Ammon's horn (tissue), 1 donor: Measurements from ENCODE around the gene ABTB2.
A peak's percentile ranks its signal among the peaks of the same experiment; 100 is the strongest.
"Not testable (repeated sequence)": the region's sequence is repeated elsewhere in the genome, so short reads cannot be mapped to it uniquely, and the experiment has no call there.

Experiments
- DNase-seq: peaks from one replicate; pipeline ENCODE4 v3.0.0-alpha.2; 2016; ENCODE audit warnings: low spot score

Gene ABTB2

DNA sequence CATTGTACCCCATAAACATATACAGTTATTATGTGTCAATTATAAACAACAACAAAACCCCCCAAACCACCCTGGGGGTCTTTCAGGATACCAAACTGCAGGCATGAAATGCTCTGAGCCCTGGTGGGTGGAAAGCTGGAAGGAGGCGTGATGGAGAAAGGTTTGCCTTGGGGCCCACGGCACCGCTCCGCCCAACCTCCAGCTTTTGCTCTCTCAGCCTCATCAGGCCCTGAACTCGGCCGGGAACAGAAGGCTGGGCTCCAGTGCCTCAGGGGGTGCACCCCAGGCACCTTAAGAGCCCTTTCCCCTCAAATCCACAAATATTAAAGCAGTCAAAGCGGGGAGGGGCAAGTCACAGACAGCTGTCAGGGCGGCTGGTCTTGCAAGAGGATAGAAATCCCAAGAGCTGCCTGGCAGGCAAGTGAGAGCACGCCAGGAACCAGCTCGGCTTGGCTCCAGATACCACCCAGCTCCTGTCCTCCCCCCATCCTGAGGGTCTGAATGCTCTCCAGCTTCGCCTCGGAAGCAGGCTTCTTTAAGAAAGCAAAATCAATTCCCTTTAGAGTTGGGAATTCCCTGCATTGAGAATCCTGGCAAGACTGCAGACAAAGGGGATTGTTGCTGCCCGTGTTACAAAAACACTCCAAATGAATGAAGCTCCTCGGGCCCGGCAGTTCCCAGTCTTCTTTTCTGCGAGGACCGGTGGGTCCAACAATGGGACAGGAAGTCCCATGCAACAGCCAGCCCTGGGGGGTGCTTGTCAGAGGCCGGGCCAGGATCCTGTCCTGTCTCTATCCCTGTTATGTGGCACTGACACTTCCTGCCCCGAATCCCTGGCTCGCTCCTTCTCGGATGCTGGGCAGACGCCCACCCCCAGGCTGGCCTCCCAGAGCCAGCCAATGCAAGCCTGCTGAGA lies 171.6 kb downstream of the ABTB2 start:
- peak; percentile 19 for DNase-seq

DNA sequence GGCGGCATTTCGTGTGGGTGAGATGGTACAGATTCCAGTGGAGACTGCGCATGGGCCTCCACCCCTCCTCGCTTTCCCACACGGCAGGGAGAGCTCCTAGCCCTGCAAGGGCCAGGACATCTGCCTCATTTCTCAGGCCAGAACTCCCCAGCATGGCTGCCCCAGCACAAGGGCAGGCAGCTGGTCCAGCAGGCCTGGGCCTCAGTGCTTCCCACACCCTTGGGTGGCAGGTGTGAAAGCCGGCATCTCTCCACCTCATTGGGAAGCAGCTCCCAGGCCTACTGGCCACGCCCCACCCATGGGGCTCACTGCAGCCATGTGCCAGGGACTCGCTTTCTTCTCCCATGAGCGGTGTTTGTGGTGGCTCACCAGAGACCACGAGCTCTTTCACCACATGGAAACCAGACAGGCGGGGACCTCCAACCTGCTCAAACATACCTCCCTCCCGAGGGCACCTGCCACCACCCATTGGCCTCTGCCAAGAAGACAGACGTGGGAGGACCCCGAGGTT lies 173.2 kb downstream of the ABTB2 start:
- DNase-seq = no peak

DNA sequence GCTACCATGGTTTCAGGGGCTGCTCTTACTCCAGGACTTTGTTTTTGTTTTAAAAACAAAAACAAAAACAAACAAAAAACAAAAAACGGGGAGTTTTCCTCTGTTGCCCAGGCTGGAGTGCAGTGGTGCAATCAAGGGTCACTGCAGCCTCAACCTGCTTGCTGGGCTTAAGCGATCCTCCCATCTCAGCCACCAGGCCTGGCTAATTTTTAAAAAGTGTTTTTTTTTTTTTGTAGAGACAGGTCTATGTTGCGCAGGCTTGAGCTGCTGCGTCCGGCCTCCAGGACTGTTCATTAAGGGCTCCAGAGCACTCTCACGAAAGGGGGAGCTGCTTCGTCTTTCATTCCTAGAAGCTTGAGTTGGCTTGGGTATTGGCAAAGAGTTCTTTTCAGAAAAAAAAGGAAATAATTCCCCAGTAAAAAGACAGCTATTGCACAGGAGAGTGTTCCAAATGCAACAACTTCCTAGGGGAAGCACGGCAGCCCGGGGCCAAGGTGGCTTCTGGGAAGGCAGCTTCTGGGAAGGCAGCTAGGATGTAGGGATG lies 173.9 kb downstream of the ABTB2 start:
- DNase-seq = no peak

DNA sequence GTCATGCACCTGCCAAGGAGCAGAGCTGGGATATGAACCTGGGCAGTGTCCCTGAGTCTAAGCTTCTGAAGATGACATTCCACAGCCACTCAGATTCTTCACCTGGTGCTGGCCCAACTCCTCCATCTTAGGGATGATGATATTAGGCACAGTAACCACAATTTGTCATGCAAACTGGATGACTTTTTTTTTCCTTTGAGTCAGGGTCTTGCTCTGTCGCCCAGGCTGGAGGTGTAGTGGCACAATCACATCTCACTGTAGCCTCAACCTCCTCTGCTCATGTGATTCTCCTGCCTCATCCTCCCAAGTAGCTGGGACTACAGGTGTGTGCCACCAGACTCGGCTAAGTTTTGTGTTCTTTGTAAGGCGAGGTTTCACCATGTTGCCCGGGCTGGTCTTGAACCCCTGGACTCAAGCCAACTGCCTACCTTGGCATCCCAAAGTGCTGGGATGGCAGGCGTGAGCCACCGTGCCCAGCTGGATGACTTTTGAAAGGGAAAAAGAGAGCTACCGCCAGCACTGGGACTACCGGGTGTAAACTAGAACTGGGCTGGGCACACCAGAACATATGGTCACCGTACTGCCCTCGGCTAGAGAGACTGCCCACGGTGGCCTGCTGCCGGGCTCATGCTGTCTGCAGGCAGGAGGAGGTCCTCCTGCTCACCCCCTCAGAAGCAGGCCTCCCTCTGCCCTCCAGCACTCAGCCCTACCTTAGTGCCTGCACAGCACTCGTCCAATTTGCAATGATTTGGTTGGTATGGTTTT lies 174.7 kb downstream of the ABTB2 start:
- no peak for DNase-seq

DNA sequence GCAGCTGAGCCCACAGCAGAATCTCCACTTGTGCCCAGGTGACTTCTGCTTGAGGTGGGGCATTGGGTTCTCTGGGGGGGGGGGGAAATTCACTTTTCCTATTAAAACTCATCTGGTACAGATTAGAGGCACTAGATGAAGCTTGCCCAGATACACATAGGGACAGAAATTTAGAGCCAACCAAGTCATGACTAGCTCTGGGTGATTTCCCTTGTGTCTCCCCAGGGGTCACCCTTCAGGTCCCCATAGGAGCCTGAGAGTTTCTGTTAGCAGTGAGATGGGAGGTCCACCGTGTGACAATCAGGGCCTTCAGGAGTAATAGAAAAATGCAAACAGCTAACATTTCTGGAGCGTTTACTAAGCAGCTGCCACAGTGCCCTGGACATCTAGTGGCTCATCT lies 175.4 kb downstream of the ABTB2 start:
- no peak for DNase-seq

DNA sequence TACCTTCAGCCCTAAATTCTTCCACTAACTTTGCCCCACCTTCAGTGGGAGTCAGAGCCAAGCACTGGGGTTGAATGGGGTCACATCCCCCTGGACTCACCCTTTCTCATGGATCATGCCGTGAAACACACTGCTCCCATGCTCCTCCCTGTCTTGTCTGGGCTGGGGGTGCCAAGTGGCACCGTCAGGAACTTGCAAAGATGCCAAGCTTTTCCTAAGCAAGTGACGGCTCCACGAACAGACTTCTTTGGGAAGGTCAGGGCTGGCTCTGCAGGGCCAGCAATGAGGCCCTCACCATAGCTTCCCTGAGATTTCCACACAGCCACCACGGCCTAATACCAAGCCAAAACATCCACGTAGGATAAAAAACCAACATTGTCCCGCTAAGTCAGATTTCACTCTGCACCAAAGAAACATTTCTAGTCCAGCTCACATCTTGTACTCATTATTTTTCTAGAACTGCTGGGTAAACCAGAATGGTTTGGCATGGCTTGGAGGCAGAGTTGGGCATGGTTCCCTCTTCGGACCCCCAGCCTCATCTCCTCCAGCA lies 175.9 kb downstream of the ABTB2 start:
- no peak for DNase-seq

DNA sequence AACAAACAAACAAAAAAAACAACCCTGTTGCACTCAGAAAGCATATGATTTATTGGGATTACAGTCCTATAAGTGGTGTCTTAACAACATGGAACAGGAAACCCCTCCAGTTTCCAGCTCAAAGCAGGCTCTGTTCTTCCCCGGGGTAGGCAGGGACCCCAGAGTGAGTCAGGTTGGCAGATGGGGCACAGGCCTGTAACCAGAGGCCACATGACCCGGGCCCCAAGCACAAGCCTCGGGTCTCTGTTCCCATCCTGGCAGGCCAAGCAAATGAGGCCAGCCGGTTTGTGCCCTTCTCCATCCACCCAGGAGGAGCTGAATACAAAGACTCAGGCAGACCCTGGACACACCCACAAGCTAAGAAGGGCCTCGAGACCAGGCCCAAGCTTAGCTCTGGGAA lies 176.6 kb downstream of the ABTB2 start:
- no peak for DNase-seq

DNA sequence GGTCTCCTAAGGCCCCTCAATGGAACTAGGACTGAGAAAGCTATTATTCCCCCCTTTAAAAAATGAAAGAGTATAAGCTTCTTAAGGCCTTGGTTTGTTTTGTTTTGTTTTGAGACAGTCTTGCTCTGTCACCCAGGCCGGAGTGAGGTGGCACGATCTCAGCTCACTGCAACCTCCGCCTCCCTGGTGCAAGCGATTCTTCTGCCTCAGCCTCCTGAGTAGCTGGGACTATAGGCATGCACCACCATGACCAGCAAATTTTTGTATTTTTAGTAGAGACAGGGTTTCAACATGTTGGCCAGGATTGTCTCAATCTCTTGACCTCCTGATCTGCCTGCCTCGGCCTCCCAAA lies 177.0 kb downstream of the ABTB2 start:
- DNase-seq = not testable (repeated sequence)

DNA sequence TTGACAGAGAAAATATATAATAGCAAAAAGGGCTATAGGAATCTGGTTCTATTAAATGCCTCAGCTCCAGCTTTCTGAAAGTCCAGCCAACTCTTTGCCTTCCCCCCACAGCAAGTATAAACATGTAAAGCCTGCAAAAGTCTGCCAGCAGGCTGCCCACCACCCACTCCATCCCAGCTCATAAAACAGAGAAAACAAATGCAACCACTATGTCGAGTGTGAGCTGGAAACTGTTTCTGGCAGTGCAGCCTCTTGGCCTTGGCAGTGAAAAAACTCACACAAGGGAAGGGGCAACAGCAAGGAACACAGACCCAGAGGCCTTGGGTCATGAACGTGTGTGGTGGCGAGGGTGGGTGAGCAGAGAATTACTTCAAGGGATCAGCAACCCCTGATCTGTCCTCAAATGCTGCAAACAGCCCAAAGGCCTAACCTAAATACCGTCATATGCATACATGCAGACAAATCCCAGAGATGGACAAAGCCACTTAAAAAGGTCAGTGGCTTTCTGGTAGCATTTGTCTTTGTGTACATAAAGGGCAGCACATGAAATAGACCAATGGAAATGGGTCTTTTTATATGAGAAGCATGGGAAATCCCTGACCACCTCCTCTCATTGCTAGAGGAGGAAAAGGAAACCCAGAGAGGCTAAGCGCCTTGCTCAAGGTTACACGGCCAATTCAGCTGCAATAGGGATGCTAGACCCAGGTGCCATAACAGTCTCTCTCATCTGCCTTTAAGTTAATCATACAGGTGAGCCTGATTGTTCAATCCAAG lies 177.6 kb downstream of the ABTB2 start:
- DNase-seq = no peak

DNA sequence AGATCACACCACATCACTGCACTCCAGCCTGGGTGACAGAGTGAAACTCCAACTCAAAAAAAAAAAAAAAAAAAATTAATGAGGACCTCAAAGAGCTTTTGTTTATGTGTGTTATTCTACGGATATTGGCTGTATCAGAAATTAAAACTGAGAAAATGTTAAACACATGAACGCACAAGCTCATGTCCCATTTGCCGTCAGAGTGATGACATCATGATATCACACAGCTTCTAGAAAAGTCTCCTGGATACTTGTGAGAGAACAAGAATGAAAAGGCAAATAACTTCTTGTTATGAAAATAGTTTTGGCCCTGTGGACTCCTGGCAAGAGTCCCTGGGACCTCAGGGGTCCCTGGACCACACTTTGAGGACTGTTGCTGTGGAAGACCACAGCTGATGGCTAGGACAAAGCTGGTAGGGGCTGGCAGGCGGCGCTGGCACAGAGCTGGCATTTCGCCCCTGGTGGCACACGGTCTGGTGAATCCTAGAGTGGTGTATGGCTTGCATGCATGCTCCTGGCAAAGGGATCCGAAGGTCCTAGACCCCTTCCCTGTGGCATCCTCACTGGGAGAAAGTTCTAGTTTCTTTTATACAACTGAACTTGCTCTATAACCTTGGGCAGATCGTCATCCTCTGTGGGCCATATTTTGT lies 178.7 kb downstream of the ABTB2 start:
- no peak for DNase-seq

DNA sequence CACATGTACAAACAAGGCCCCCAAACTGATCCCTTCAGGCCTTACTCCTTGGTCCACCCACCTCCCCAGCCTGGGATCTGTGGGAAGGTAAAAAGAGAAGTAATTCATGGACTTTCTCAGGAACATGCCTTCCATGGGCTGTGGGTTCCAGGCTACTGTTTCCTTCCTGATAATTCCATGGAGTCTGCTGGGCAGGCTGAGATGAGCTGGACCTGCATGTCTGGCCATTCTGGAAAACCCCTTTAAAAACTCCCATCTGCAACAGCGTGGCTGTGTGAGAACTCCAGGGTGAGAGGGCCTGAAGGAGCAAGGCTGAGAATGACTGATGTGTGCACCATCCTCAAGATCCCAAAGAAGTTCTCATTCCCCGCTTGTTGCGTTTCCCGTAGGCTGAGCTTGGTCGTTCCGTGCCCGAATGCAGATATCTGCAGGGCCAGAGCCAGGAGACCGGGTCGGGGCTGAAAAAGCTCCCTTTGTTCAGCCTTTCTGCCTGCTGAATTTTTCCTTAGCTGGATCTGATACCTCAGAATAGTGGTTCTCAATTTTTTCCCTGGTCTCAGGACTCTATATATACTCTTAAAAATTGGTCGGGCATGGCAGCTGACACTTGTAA lies 179.5 kb downstream of the ABTB2 start:
- DNase-seq = no peak

DNA sequence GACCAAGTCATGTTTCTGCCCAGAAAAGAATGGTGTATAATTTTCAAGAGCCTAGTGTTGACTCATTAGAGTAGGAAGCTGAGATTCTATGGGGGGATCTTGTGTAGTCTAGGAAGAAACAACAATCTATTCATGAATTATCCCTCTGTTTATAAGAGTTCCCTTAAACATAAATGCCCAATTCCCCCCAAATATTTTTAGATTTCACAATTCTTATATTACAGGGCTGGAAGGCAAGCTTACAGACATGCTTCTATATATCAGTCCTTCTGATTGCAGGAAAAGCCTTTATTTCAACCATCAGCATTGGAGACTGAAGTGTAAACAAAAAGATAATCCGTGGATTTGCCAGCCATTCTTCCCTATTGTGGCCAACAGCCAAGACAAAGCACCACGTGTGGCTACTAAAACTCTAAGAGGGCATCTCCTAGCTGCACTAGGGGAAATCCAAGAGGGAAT lies 181.0 kb downstream of the ABTB2 start:
- peak; percentile 39 for DNase-seq

DNA sequence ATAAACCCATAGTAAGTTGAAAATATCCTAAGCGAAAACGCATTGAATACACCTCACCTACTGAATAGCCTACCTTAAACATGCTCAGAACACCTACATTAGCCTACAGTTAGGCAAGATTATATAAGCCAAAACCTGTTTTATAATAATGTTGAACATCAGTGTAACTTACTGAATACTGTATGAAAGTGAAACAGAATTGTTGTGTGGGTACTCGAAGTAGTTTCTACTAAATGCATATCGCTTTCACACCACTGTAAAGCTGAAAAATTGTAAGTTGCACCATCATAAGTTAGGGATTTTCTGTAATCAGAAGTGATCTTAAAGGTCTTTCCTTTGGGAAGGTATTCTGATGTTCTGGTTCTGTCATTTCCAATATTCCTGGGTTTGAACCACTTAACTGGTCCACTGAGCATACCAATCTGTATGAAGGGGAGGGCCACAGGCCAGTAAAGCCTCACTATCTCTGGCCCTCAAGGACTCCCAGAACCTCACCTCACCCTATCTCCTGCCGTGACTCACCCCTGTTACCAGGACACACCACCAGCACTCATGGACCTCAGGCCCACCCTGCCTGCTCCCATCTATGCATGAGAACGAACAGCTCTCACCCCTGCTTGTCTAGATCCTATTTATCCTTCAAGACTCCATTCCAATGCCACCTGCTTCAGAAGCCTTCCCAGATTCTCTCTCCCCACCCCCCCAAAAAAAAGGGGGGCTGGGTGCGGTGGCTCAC lies 182.4 kb downstream of the ABTB2 start:
- DNase-seq = no peak

DNA sequence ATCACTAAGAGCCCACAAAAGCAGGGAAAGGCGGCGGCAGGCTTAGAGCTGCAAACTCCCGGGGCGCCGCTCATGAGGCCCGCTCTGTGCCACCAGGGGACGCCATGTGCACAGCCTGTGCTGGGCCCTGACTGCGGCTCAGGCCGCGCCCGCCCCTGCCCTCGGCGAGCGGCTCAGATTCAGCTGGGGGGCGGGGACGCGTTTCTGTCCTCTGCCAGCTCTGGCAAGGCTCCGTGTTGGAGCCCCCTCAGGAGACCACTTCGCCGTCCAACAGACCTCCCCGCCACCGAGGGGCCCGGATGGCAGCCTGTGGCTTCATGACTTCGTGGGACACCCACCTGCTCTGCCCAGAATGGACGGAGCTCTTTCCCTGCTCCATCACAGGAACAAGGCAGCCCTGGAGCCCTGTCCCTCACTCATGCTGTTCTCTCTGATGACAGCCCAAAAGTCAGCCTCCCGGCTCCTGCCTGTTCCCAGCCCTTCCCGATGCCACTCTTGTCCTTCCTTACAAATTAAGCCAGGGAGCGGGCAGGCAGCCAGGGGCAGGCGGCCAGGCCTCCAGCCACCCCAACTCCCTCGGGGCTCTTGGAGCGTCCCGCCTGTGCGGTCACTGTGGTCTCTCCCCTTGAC lies 183.3 kb downstream of the ABTB2 start:
- peak; percentile 88 for DNase-seq

DNA sequence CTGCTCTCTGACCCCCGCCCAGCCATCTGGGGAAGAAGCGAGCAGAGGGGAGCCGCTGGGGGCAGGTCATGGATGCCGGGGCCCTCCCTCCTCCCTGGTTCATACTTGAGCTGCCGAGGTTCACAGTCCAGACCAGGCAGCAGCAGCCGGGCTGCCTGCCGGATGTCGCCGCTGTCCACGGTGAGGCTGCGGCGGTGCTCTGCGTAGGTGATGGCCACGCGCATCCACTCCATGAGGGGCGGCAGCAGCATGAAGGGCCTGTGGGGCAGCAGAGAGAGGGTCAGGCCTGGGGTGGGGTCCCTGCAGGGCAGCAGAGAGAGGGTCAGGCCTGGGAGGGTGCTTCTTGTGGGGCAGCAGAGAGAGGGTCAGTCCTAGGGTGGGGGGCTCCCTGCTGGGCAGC lies 184.8 kb downstream of the ABTB2 start:
- DNase-seq = no peak

DNA sequence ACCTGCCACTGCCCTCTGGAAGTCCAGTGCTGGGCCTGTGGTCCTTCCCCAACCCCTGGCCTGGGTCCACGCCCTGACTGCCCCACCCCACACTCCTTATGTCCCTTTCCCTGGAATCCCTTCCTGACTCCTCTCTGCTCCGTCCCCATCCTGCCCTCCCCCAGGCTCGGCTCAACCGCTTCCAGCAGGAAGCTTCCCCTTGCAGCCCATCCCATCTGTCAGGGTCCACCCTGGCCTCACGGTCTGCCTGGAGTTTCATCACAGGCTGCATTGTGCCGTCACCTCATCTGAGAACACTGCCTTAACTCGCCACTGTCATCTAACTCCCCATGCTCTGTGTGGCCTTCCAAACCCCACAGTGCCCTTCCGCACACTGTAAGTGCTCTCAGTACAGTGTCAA lies 188.1 kb downstream of the ABTB2 start:
- no peak for DNase-seq

DNA sequence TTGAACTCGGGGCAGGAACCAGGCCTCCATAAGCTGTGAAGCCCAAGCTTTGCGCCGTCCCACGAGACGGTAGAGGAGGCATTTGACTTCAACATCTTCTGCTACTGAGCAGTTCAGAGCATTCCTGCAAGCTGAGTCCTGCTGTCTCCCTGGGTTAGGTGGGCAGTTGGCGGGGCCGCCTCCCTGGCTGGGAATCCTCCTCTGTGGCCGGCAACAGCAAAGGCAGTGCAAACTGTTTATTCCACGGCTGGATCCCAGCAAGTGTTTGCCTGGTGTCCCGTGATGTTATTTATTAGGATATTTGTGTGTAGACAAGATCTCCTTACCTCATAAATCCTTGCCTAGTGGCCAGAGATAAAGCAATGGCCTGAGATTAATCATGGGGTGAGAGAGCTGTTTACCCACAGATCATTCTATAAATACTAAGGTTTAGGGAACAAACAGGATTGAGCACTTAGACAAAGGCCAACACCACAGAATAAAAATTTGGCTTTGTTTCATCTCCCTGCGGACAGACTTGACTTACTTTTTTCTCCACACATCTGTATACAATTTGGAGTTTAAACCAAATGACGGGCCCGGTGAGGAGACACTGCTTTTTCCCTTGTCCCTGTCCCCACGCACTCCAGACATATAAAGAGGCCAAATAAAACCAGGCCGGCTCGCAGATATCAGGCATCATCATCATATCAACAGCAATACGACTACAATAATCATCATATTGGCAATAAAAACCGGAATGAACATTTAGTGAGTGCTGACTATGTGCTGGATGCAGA lies 189.0 kb downstream of the ABTB2 start:
- no peak for DNase-seq

DNA sequence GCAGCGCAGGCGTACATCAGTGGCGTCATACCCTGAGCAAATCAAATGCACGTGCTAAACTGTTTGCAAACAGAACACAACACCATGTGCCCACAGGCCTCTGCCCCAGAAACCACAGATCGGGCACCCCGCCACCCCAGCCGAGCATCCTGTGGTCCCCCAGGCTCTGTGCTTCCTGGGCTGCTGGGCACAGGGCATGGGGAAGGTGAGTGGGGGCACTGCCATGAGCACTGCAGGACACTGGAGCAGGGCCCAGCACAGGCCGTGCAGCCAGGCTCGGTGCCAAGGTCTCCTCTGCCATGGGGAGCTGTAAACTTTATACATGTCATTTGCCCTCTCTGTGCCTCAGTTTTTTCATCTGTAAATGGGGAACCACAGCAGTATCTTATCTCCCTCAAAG lies 189.8 kb downstream of the ABTB2 start:
- no peak for DNase-seq
